ENCODE data around the gene EIF4G3. TPM values are rescaled to one million over a fixed set of nuclear protein-coding genes. Genes with fewer than 3 reads are reported as not detected.

Gene EIF4G3
- total and polyA plus RNA-seq, 2 donors (not counting 1 experiment from before 2014, with no cell fraction given), result 33.6 to 76.0 TPM

DNA sequence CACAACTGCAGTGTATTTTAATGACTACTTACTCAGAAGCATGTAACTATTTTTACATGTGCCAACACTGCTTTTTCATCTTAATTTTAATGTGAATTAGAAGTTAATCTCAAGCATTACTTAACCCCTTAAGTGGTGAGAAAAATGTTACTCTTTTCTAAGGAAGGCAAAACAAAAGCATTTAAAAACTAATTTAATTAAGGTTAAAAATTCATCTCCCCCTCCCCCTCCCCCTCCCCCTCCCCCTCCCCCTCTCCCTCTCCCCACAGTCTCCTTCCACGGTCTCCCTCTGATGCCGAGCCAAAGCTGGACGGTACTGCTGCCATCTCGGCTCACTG lies 362.2 kb downstream of the EIF4G3 start:
- Histone ChIP-seq H3K27ac (ENCODE audit: low read length in 2 of 2) (no peak overlapping the region), H3K9ac (ENCODE audit: low read length) (no peak overlapping the region), H3K27me3 (replicated peaks in 1 of 4; ENCODE audit: control extremely low read depth in 1 of 4, control insufficient read depth in 3 of 4, insufficient read depth in 4 of 4, low read length in 3 of 4) (no peaks in the 10 kb centered on the region), H4K20me1 (ENCODE audit: control insufficient read depth, insufficient read depth, low read length, poor library complexity, severe bottlenecking) (no peaks in the 10 kb centered on the region), H3K4me2 (replicated peaks; ENCODE audit: low read depth, low read length, poor library complexity, severe bottlenecking) (no peak overlapping the region), H3K79me2 (ENCODE audit: control insufficient read depth, insufficient read depth, low read length) (no peaks in the 10 kb centered on the region), H3K4me1 (ENCODE audit: control insufficient read depth in 2 of 2, insufficient read depth in 2 of 2, low read length in 2 of 2) (no peaks in the 10 kb centered on the region), H3K4me3 (ENCODE audit: control extremely low read depth in 1 of 5, extremely low read depth in 1 of 5, insufficient read depth in 1 of 5, low read depth in 2 of 5, low read length in 4 of 5) (no peak overlapping the region), H3K9me3 (ENCODE audit: control extremely low read depth in 1 of 3, control insufficient read depth in 2 of 3, insufficient read depth in 1 of 3, low read length in 2 of 3) (peaks cover 0 to 1% (median 0%) of the 10 kb centered on the region in 3 donors), H2AFZ (ENCODE audit: insufficient read depth, low read depth, low read length, poor library complexity, severe bottlenecking) (no peak overlapping the region), H3K36me3 (replicated peaks in 1 of 2; ENCODE audit: control extremely low read depth in 1 of 2, control insufficient read depth in 1 of 2, extremely low read depth in 1 of 2, insufficient read depth in 2 of 2, low read length in 1 of 2) (peaks cover 2 to 34% of the 10 kb centered on the region in 2 experiments)
- Mint-ChIP-seq H3K9me3 (ENCODE audit: insufficient read depth) (no peaks in the 10 kb centered on the region), H3K4me1 (no peaks in the 10 kb centered on the region), H3K27ac (no peak overlapping the region), H3K4me3 (no peak overlapping the region), H3K27me3 (no peaks in the 10 kb centered on the region)
- TF ChIP-seq EZH2 (IDR thresholded peaks at IDR 0.05; ENCODE audit: borderline replicate concordance, insufficient read depth, low read depth, low read length, poor library complexity, severe bottlenecking), result no peak
- no peak for TF ChIP-seq CTCF (IDR thresholded peaks at IDR 0.05)
- DNase-seq (no peak), ATAC-seq (ENCODE audit: low read depth) (no peak)
- POLR2A ChIA-PET, result no interaction called here
- CTCF ChIA-PET, result no interaction called here
- intact Hi-C loops (cut with micrococcal nuclease), result no loop called here
- no CpG with 5 or more reads among the region's 4 CpGs for WGBS (ENCODE audit: insufficient coverage)

DNA sequence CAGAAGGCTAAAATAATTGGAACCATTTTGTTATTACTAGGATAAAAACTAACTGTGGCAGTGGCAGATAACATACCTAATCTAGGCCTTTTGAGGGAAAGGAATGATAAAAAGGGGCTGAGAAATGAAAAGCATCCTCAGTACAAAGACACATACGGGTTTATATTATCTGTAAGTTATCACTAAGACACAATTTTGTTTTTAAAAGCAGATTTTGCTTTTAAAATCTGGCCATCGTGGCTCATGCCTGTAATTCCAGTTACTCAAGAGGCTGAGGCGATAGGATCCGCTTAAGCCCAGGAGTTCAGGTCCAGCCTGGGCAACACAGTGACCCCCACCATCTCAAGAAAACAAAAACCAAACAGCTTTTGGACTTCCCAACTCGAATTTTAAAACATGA lies 364.8 kb downstream of the EIF4G3 start:
- Histone ChIP-seq H4K20me1 (ENCODE audit: control insufficient read depth, insufficient read depth, low read length, poor library complexity, severe bottlenecking) (no peaks in the 10 kb centered on the region), H3K9me3 (ENCODE audit: control extremely low read depth in 1 of 3, control insufficient read depth in 2 of 3, insufficient read depth in 1 of 3, low read length in 2 of 3) (no peaks in the 10 kb centered on the region), H3K27ac (ENCODE audit: low read length in 2 of 2) (no peak overlapping the region), H3K4me1 (ENCODE audit: control insufficient read depth in 2 of 2, insufficient read depth in 2 of 2, low read length in 2 of 2) (no peaks in the 10 kb centered on the region), H3K27me3 (replicated peaks in 1 of 4; ENCODE audit: control extremely low read depth in 1 of 4, control insufficient read depth in 3 of 4, insufficient read depth in 4 of 4, low read length in 3 of 4) (no peaks in the 10 kb centered on the region), H2AFZ (ENCODE audit: insufficient read depth, low read depth, low read length, poor library complexity, severe bottlenecking) (no peak overlapping the region), H3K9ac (ENCODE audit: low read length) (no peak overlapping the region), H3K4me2 (replicated peaks; ENCODE audit: low read depth, low read length, poor library complexity, severe bottlenecking) (no peak overlapping the region), H3K36me3 (replicated peaks in 1 of 2; ENCODE audit: control extremely low read depth in 1 of 2, control insufficient read depth in 1 of 2, extremely low read depth in 1 of 2, insufficient read depth in 2 of 2, low read length in 1 of 2) (peaks cover 0 to 18% of the 10 kb centered on the region in 2 experiments), H3K79me2 (ENCODE audit: control insufficient read depth, insufficient read depth, low read length) (no peaks in the 10 kb centered on the region), H3K4me3 (ENCODE audit: control extremely low read depth in 1 of 5, extremely low read depth in 1 of 5, insufficient read depth in 1 of 5, low read depth in 2 of 5, low read length in 4 of 5) (no peak overlapping the region)
- no peaks in the 10 kb centered on the region for H3K9me3 Mint-ChIP-seq (ENCODE audit: insufficient read depth)
- no peak overlapping the region for H3K27ac Mint-ChIP-seq
- ChIA-PET CTCF (no interaction called here), POLR2A (no interaction called here)
- WGBS (ENCODE audit: insufficient coverage), result 100% methylated on average over 3 of the region's 5 CpGs
- ATAC-seq (ENCODE audit: low read depth) (no peak), DNase-seq (no peak)
- no peaks in the 10 kb centered on the region for H3K27me3 Mint-ChIP-seq
- intact Hi-C loops (cut with micrococcal nuclease), result no loop called here
- TF ChIP-seq EZH2 (IDR thresholded peaks at IDR 0.05; ENCODE audit: borderline replicate concordance, insufficient read depth, low read depth, low read length, poor library complexity, severe bottlenecking) (no peak), CTCF (IDR thresholded peaks at IDR 0.05) (no peak)
- no peaks in the 10 kb centered on the region for H3K4me1 Mint-ChIP-seq
- H3K4me3 Mint-ChIP-seq, result no peak overlapping the region
